Body of pancreas (tissue), 4 donors: ENCODE results near the gene TEAD1. TPM values are rescaled to one million over a fixed set of nuclear protein-coding genes. Genes with fewer than 3 reads are reported as not detected.

ENCODE experiments used
- ATAC-seq: fragments of 150-250 bp; one replicate; pipeline ENCODE4 v1.9.1; 2016
- DNase-seq, 4 donors: peaks; one replicate each; pipeline ENCODE4 v3.0.0-alpha.2; 2019
- H3K27ac ChIP-seq, 4 donors: fragments of 200-600 bp; sonication (generic); 1 replicate in 3 of 4; 2 replicates in 1 of 4; pipeline versions ENCODE4 v1.5.1 to v1.6.1; 2016 to 2019; ENCODE audit warnings: mild to moderate bottlenecking in 1 of 4, mixed read lengths in 1 of 4, moderate library complexity in 1 of 4
- H3K27me3 ChIP-seq, 2 donors: fragments of 200-600 bp; sonication (generic); one replicate each; pipeline ENCODE4 v1.6.0; 2016; ENCODE audit warnings: mild to moderate bottlenecking in 1 of 2
- H3K36me3 ChIP-seq, 2 donors: fragments of 200-600 bp; sonication (generic); replicated peaks in 1 of 2; 2 replicates each; pipeline ENCODE4 v1.5.1; 2016; ENCODE audit warnings: low read depth in 2 of 2; ENCODE audit not compliant: insufficient read depth in 1 of 2
- H3K4me1 ChIP-seq: fragments of 200-600 bp; sonication (generic); one replicate; pipeline ENCODE4 v1.6.0; 2016
- H3K4me3 ChIP-seq, 2 donors: fragments of 200-600 bp; sonication (generic); 1 replicate in 1 of 2; 2 replicates in 1 of 2; pipeline ENCODE4 v1.5.1; 2016 to 2019
- H3K9me3 ChIP-seq, 3 donors: fragments of 200-600 bp; sonication (generic); 1 replicate in 2 of 3; 2 replicates in 1 of 3; pipeline ENCODE4 v1.5.1; 2016
- POLR2A ChIP-seq, 3 donors: fragments of 450-650 bp; IDR thresholded peaks; one replicate each; pipeline ENCODE4 v1.6.1; 2016; ENCODE audit warnings: antibody characterized with exemption in 3 of 3, mild to moderate bottlenecking in 2 of 3
- WGBS, 2 donors: methylation state at CpG; one replicate each; pipeline ENCODE4 v1.1.5; 2017; 5-methylcytosine and 5-hydroxymethylcytosine counted together
- intact Hi-C: fragments of 100-400 bp; cut with DNase I; formaldehyde crosslinking; loops from one replicate; pipeline ENCODE4 v1.15.1; 2023
- total RNA-seq, 2 donors: library from RNA; depleted of rRNA; stranded (reverse); fragments of >200 nt; gene quantifications; one replicate each; pipeline ENCODE4 v1.1.0, GENCODE V29; 2016
- TF ChIP-seq, protein P1 (sequence below), 7 experiments: fragments of 450-650 bp in 4 of 7; fragments of 200-600 bp in 3 of 7; sonication (generic) in 3 of 7; IDR thresholded peaks; one replicate each; pipeline ENCODE4 v1.5.1; 2016 to 2019; ENCODE audit warnings: antibody characterized with exemption in 7 of 7

TEAD1 gene
- total RNA-seq, 2 donors from 2014 or later, result 36.9 to 55.0 TPM

DNA sequence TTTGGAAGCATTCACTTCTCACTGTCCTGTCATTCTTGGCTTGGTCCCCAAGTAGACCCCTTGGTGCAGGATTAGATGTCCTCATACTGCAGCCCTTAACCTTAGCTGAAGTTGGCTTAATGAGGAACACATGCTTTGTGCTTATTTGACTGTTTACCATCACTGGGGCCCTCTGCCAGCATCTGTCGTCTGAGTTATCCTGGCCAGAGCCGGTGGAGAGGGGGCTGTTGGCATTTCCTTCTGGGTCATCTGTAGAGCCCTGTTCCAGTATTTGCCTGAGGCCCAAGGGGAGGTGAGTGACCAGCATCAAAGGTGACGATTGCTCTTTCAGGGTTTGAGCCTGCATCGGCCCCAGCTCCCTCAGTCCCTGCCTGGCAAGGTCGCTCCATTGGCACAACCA, 208.4 kb downstream of the TEAD1 start:
- DNase-seq (no peak), ATAC-seq (no peak)
- Histone ChIP-seq H3K27me3 (no peaks in the 10 kb centered on the region), H3K4me3 (no peak overlapping the region), H3K36me3 (peaks cover 0 to 2% of the 10 kb centered on the region in 2 donors), H3K9me3 (no peaks in the 10 kb centered on the region), H3K4me1 (no peaks in the 10 kb centered on the region), H3K27ac (no peak overlapping the region)
- WGBS, 2 donors, result 69 to 82% methylated on average over 4 to 5 of the region's 5 CpGs
- no peak for TF ChIP-seq POLR2A (IDR thresholded peaks at IDR 0.05)
- TF ChIP-seq, protein P1, sequence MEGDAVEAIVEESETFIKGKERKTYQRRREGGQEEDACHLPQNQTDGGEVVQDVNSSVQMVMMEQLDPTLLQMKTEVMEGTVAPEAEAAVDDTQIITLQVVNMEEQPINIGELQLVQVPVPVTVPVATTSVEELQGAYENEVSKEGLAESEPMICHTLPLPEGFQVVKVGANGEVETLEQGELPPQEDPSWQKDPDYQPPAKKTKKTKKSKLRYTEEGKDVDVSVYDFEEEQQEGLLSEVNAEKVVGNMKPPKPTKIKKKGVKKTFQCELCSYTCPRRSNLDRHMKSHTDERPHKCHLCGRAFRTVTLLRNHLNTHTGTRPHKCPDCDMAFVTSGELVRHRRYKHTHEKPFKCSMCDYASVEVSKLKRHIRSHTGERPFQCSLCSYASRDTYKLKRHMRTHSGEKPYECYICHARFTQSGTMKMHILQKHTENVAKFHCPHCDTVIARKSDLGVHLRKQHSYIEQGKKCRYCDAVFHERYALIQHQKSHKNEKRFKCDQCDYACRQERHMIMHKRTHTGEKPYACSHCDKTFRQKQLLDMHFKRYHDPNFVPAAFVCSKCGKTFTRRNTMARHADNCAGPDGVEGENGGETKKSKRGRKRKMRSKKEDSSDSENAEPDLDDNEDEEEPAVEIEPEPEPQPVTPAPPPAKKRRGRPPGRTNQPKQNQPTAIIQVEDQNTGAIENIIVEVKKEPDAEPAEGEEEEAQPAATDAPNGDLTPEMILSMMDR (IDR thresholded peaks at IDR 0.05), result no peak
- intact Hi-C loops, result no loop called here

DNA sequence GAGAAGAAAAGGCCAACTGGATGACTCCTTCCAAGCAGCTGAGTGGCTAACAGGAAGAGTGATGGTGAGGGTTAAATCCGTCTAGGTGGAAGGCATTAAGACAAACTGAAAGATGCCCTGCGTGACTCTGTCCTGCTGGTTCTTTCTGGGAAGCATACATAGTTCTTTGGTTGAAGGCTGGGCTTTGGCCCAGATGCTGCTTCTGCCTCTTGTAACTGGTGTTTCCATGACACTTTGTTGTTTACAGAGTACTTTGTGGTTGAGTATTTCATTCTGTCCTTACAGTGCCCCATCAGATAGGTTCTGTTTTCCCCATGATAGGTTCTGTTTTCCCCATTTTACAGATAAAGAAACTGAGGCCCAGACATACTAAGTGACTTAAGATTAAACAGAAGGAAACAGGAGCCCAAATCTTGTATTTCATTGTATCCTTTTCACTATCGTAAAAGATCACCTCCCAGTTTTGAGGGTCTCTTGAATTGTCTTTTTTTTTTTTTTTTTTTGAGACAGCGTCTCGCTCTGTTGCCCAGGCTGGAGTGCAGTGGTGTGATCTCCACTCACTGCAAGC, 210.6 kb downstream of the TEAD1 start:
- Histone ChIP-seq H3K27me3 (no peaks in the 10 kb centered on the region), H3K4me3 (no peak overlapping the region), H3K27ac (no peak overlapping the region), H3K36me3 (peaks cover 0 to 2% of the 10 kb centered on the region in 2 donors), H3K9me3 (no peaks in the 10 kb centered on the region), H3K4me1 (peaks cover 10% of the 10 kb centered on the region)
- intact Hi-C loops, result loop anchor here (5.0 kb wide), 1 partner anchor 288 kb away; no protein-coding TSS in a partner anchor
- TF ChIP-seq, protein P1 (IDR thresholded peaks at IDR 0.05), result no peak
- TF ChIP-seq POLR2A (IDR thresholded peaks at IDR 0.05), result no peak
- 87% methylated on average over 5 of the region's 5 CpGs for WGBS, 2 donors
- no peak for DNase-seq
- no peak for ATAC-seq

DNA sequence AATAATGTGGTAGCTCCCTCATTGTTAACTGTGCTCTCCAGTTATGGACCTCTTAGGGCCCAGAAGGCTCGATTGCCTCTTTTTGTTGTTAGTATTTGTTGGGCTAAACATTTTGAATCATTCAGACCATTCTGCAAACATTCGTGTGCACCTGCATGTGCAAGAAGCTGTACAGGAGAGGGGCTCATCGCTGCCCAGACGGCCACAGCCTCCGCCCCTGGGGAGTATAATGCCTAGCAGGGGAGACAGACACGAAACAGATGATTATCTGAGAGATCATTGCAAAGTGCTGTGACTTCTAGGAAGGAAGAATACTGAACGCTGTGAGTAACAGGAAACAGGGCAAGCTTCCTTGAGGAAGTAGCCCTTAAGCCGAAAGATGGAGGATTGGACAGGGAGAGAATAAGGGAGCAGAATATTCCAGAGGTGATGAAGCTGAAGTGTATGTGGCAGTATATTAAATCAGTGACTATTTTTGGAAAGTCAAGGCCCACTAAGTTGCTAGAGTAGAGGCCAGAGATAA, 211.6 kb downstream of the TEAD1 start:
- Histone ChIP-seq H3K4me3 (no peak overlapping the region), H3K9me3 (no peaks in the 10 kb centered on the region), H3K4me1 (peaks cover 10% of the 10 kb centered on the region), H3K27ac (no peak overlapping the region), H3K27me3 (no peaks in the 10 kb centered on the region), H3K36me3 (peaks cover 0 to 2% of the 10 kb centered on the region in 2 donors)
- no peak for DNase-seq
- ATAC-seq, result no peak
- intact Hi-C loops, result loop anchor here (5.0 kb wide), 1 partner anchor 288 kb away; no protein-coding TSS in a partner anchor
- TF ChIP-seq, protein P1 (IDR thresholded peaks at IDR 0.05), result no peak
- no peak for TF ChIP-seq POLR2A (IDR thresholded peaks at IDR 0.05)
- WGBS, 2 donors, result 80 to 85% methylated on average over 8 of the region's 8 CpGs

DNA sequence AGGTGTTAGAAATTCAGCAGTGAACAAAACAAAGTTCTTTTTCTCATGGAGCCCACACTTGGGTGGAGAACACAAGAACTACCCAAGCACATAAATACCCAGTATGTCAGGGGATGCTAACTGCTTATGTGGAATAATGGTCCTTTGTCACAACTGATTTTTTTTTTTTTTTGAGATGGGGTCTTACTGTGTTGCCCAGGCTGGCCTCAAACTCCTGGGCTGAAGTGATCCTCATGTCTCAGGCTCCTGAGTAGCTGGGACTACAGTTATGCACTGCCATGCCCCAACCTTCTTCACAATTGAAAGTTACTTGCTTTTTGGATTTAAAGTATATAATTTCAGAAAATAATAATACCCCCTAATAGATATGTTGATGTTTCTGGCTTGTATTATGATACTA, 212.3 kb downstream of the TEAD1 start:
- Histone ChIP-seq H3K27me3 (no peaks in the 10 kb centered on the region), H3K9me3 (no peaks in the 10 kb centered on the region), H3K36me3 (peaks cover 0 to 2% of the 10 kb centered on the region in 2 donors), H3K4me1 (peaks cover 10% of the 10 kb centered on the region), H3K4me3 (no peak overlapping the region), H3K27ac (no peak overlapping the region)
- DNase-seq (no peak), ATAC-seq (no peak)
- intact Hi-C loops, result loop anchor here (5.0 kb wide), 1 partner anchor 289 kb away; no protein-coding TSS in a partner anchor
- TF ChIP-seq POLR2A (IDR thresholded peaks at IDR 0.05), result no peak
- TF ChIP-seq, protein P1 (IDR thresholded peaks at IDR 0.05), result no peak
